ENCODE data around the gene TGFBRAP1. TPM values are rescaled to one million over a fixed set of nuclear protein-coding genes. Genes with fewer than 3 reads are reported as not detected.

Gene TGFBRAP1
- total RNA-seq, 4 donors from 2014 or later: 17.7 to 29.0 (median 26.2) TPM

DNA sequence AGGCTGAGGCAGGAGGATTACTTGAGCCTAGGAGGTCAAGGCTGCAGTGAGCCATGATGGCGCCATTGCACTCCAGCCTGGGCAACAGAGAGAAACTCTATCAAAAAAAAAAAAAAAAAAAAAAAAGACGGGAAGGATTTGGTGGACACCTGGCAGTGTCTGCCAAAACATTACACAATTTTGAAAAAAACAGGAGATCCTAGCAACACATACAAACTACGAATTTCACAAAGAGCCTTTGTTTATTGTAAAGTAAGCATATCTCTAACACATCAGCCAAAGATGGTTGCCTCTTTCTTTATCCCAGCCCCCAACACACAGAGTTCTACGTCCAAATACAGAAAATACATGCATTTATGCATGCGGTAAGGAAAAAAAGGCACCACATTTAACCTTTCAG, 80.4 kb downstream of the TGFBRAP1 start:
- Histone ChIP-seq H3K36me3 (no peaks in the 10 kb centered on the region), H3K4me1 (no peaks in the 10 kb centered on the region), H3K4me3 (no peak overlapping the region), H3K9me3 (no peaks in the 10 kb centered on the region), H3K27ac (no peak overlapping the region), H3K27me3 (no peaks in the 10 kb centered on the region)
- TF ChIP-seq POLR2A (IDR thresholded peaks at IDR 0.05) (no peak), CTCF (IDR thresholded peaks at IDR 0.05) (no peak)
- no peak for DNase-seq

DNA sequence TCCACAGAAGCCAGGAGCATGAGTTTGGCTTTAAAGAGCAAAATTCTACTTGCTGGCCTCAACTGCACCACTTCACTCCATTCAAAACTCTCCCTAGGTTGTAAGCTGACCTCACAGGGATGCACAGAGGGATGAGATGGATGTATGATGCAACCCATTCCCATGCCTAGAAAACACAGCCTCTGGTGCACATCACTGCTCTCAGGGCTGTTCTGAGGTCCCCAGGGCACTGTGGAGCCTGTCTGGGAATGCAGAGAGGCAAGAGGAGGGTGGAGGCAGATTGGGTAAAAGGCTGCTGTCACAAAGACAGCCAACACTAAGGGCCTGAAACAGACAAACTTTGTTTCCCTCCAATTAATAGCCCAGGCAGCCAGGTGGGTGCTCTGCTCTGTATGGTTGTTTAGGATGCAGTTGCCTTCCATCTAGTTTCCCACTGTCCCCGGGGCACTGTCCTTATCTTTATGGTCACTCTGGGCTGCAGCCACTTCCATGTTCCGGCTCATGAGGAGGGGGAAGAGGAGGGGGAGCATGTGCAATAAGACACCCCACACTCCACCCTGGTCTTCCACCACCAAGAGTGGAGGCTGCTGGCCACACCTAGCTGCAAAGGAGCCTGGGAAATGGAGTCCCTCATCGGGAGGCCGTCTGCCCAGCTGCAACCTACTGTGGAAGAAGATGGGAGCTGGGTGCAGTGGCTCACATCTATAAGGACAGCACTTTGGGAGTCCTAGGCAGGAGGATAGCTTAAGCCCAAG, 81.0 kb downstream of the TGFBRAP1 start:
- H3K36me3 ChIP-seq: no peaks in the 10 kb centered on the region
- no peak for DNase-seq
- H3K4me3 ChIP-seq: no peak overlapping the region
- no peak for TF ChIP-seq CTCF (IDR thresholded peaks at IDR 0.05)
- no peak for TF ChIP-seq POLR2A (IDR thresholded peaks at IDR 0.05)
- H3K9me3 ChIP-seq: no peaks in the 10 kb centered on the region
- no peaks in the 10 kb centered on the region for H3K27me3 ChIP-seq
- no peak overlapping the region for H3K27ac ChIP-seq
- no peaks in the 10 kb centered on the region for H3K4me1 ChIP-seq

DNA sequence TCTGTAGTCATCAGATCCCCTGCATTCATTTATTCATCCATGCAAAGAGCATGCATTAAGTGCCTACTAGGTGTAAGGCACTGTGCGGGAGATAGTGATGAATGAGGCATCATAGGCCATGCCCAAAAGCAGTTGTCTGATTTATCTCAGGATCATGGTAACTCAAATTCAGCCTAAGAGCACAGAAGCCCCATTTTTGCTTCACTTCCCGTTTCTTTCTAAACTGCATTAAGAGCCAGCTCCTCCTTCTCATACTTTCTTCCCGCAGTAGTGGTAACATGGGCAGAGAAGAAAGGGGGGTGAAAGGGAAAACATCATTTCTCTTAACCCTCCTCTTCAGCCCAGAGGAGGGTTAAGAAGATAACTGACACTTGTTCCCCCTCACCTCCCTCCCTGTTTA, 85.1 kb downstream of the TGFBRAP1 start:
- Histone ChIP-seq H3K4me1 (no peaks in the 10 kb centered on the region), H3K36me3 (no peaks in the 10 kb centered on the region), H3K27me3 (no peaks in the 10 kb centered on the region), H3K9me3 (no peaks in the 10 kb centered on the region), H3K4me3 (no peak overlapping the region), H3K27ac (no peak overlapping the region)
- no peak for TF ChIP-seq CTCF (IDR thresholded peaks at IDR 0.05)
- no peak for TF ChIP-seq POLR2A (IDR thresholded peaks at IDR 0.05)
- no peak for DNase-seq

GRCh38 chr2:105243961-105244360, 85.6 kb downstream of the TGFBRAP1 start:
- Histone ChIP-seq H3K27ac (no peak overlapping the region), H3K36me3 (no peaks in the 10 kb centered on the region), H3K9me3 (no peaks in the 10 kb centered on the region), H3K4me1 (no peaks in the 10 kb centered on the region), H3K4me3 (no peak overlapping the region), H3K27me3 (no peaks in the 10 kb centered on the region)
- TF ChIP-seq POLR2A (IDR thresholded peaks at IDR 0.05) (no peak), CTCF (IDR thresholded peaks at IDR 0.05) (no peak)
- DNase-seq: no peak

- no peaks in the 10 kb centered on the region for H3K36me3 ChIP-seq
- H3K4me3 ChIP-seq: no peak overlapping the region
- H3K27me3 ChIP-seq: no peaks in the 10 kb centered on the region
- no peak for TF ChIP-seq POLR2A (IDR thresholded peaks at IDR 0.05)
- no peak for TF ChIP-seq CTCF (IDR thresholded peaks at IDR 0.05)
- no peak overlapping the region for H3K27ac ChIP-seq
- no peak for DNase-seq
- H3K4me1 ChIP-seq: no peaks in the 10 kb centered on the region
- no peaks in the 10 kb centered on the region for H3K9me3 ChIP-seq
Measured at GRCh38 chr2:105242286-105242993, 87.1 kb downstream of the TGFBRAP1 start.

All from Peyer's patch (tissue), 4 donors.